ENCODE data around the gene DQX1.
A peak's percentile ranks its signal among the peaks of the same experiment; 100 is the strongest.
"Not testable (repeated sequence)": the region's sequence is repeated elsewhere in the genome, so short reads cannot be mapped to it uniquely, and the experiment has no call there.

The DQX1 gene

GRCh38 chr2:74496997-74497776 is 28.8 kb downstream of the DQX1 start:
- DNase-seq, result no peak

GRCh38 chr2:74495440-74495839 is 30.6 kb downstream of the DQX1 start:
- DNase-seq, result no peak

GRCh38 chr2:74493546-74493945 is 32.5 kb downstream of the DQX1 start:
- no peak for DNase-seq

- no peak for DNase-seq
These were observed 34.1 kb downstream of the DQX1 start for GRCh38 chr2:74491648-74492544.

GRCh38 chr2:74489906-74490305 is 36.1 kb downstream of the DQX1 start:
- no peak for DNase-seq

- DNase-seq, result no peak
These were observed 37.2 kb downstream of the DQX1 start for GRCh38 chr2:74488643-74489481.

- DNase-seq, result no peak
These were observed 39.9 kb downstream of the DQX1 start for GRCh38 chr2:74486141-74486540.

- not testable (repeated sequence) for DNase-seq
These were observed 42.3 kb downstream of the DQX1 start for GRCh38 chr2:74483675-74484164.

GRCh38 chr2:74482801-74483674 is 43.0 kb downstream of the DQX1 start, which contains the start of the genes CCDC142 and TTC31:
CCDC142 (minus strand) TSS chr2:74482998; CDS start chr2:74482837, 161 bp downstream.
TTC31 (plus strand) TSS chr2:74483081; CDS start chr2:74483096, 15 bp downstream.
- DNase-seq, result peak; percentile 71 to 96 (median 91)

- DNase-seq, result peak in 3 of 5 experiments; percentile 41 to 72 (median 46)
These were observed 43.9 kb downstream of the DQX1 start for GRCh38 chr2:74481961-74482800.

GRCh38 chr2:74481431-74481830 is 44.6 kb downstream of the DQX1 start:
- no peak for DNase-seq

- no peak for DNase-seq
These were observed 51.1 kb downstream of the DQX1 start for GRCh38 chr2:74474899-74475298.

GRCh38 chr2:74474481-74474880 is 51.5 kb downstream of the DQX1 start:
- DNase-seq, result no peak

GRCh38 chr2:74472945-74473258 is 53.1 kb downstream of the DQX1 start:
- no peak for DNase-seq

GRCh38 chr2:74472086-74472944 is 53.7 kb downstream of the DQX1 start, which contains the start of gene MRPL53:
MRPL53 (minus strand) TSS chr2:74472680; CDS start chr2:74472660, 20 bp downstream.
- DNase-seq, result peak; percentile 92 to 98 (median 94)

GRCh38 chr2:74471332-74472065 is 54.5 kb downstream of the DQX1 start:
- DNase-seq, result no peak

GRCh38 chr2:74470742-74471141 is 55.3 kb downstream of the DQX1 start:
- DNase-seq, result not testable (repeated sequence)
